Measurements from ENCODE around the gene KLHL4.

Gene KLHL4

GRCh38 chrX:87489071-87489470, 28.5 kb upstream of the KLHL4 start:
- Histone ChIP-seq H3K4me3 (ENCODE audit: insufficient read depth in 1 of 2, low read depth in 1 of 2, low read length in 2 of 2) (no peak overlapping the region), H3K27me3 (ENCODE audit: control insufficient read depth in 1 of 2, insufficient read depth in 1 of 2, low read length in 2 of 2) (no peaks in the 10 kb centered on the region), H2AK5ac (ENCODE audit: low read length, severe bottlenecking) (no peak overlapping the region), H2BK5ac (ENCODE audit: low read depth, low read length, poor library complexity, severe bottlenecking) (no peak overlapping the region), H2BK15ac (ENCODE audit: low read depth, poor library complexity, severe bottlenecking) (no peak overlapping the region), H2AFZ (ENCODE audit: low read depth, low read length) (no peak overlapping the region), H3K4ac (ENCODE audit: low read depth in 1 of 2, low read length in 2 of 2) (no peak overlapping the region), H4K91ac (ENCODE audit: low read length) (no peak overlapping the region), H3K9me3 (ENCODE audit: control insufficient read depth, low read length) (no peaks in the 10 kb centered on the region), H3K4me2 (ENCODE audit: low read length, poor library complexity, severe bottlenecking) (no peak overlapping the region), H3K23ac (ENCODE audit: low read length in 2 of 2) (no peak overlapping the region), H3K79me1 (replicated peaks; ENCODE audit: low read length, poor library complexity, severe bottlenecking) (no peaks in the 10 kb centered on the region), H3K27ac (ENCODE audit: low read length, poor library complexity, severe bottlenecking) (no peak overlapping the region), H4K8ac (ENCODE audit: low read length) (no peak overlapping the region), H2BK120ac (ENCODE audit: low read depth, low read length) (no peak overlapping the region), H3K9ac (ENCODE audit: low read length) (no peak overlapping the region), H3K14ac (ENCODE audit: low read length in 2 of 2) (no peak overlapping the region), H3K18ac (ENCODE audit: low read depth in 1 of 2, low read length in 2 of 2) (no peak overlapping the region), H2BK12ac (ENCODE audit: low read length in 2 of 2) (no peak overlapping the region), H3K4me1 (ENCODE audit: control insufficient read depth, insufficient read depth, low read depth, low read length) (no peaks in the 10 kb centered on the region), H3K36me3 (ENCODE audit: control insufficient read depth in 1 of 2, insufficient read depth in 2 of 2, low read depth in 1 of 2, low read length in 2 of 2) (no peaks in the 10 kb centered on the region)
- DNase-seq: no peak
- WGBS: no CpG with 5 or more reads among the region's 2 CpGs

- Histone ChIP-seq H2BK120ac (ENCODE audit: low read depth, low read length) (no peak overlapping the region), H3K4ac (ENCODE audit: low read depth in 1 of 2, low read length in 2 of 2) (no peak overlapping the region), H3K23ac (ENCODE audit: low read length in 2 of 2) (no peak overlapping the region), H2BK12ac (ENCODE audit: low read length in 2 of 2) (no peak overlapping the region), H4K8ac (ENCODE audit: low read length) (no peak overlapping the region), H3K4me3 (ENCODE audit: insufficient read depth in 1 of 2, low read depth in 1 of 2, low read length in 2 of 2) (no peak overlapping the region), H3K9ac (ENCODE audit: low read length) (no peak overlapping the region), H4K91ac (ENCODE audit: low read length) (no peak overlapping the region), H3K14ac (ENCODE audit: low read length in 2 of 2) (no peak overlapping the region), H2AFZ (ENCODE audit: low read depth, low read length) (no peak overlapping the region), H3K36me3 (ENCODE audit: control insufficient read depth in 1 of 2, insufficient read depth in 2 of 2, low read depth in 1 of 2, low read length in 2 of 2) (no peaks in the 10 kb centered on the region), H2BK5ac (ENCODE audit: low read depth, low read length, poor library complexity, severe bottlenecking) (no peak overlapping the region), H3K4me1 (ENCODE audit: control insufficient read depth, insufficient read depth, low read depth, low read length) (no peaks in the 10 kb centered on the region), H3K18ac (ENCODE audit: low read depth in 1 of 2, low read length in 2 of 2) (no peak overlapping the region), H3K9me3 (ENCODE audit: control insufficient read depth, low read length) (no peaks in the 10 kb centered on the region), H2AK5ac (ENCODE audit: low read length, severe bottlenecking) (no peak overlapping the region), H3K79me1 (replicated peaks; ENCODE audit: low read length, poor library complexity, severe bottlenecking) (no peaks in the 10 kb centered on the region), H3K4me2 (ENCODE audit: low read length, poor library complexity, severe bottlenecking) (no peak overlapping the region), H3K27me3 (ENCODE audit: control insufficient read depth in 1 of 2, insufficient read depth in 1 of 2, low read length in 2 of 2) (peaks cover 0 to 3% of the 10 kb centered on the region in 2 experiments), H2BK15ac (ENCODE audit: low read depth, poor library complexity, severe bottlenecking) (no peak overlapping the region), H3K27ac (ENCODE audit: low read length, poor library complexity, severe bottlenecking) (no peak overlapping the region)
- no peak for DNase-seq
- 85% methylated on average over 1 of the region's 1 CpG for WGBS
Measured at GRCh38 chrX:87515836-87516235, 1.8 kb upstream of the KLHL4 start.

GRCh38 chrX:87516717-87517121, 883 bp upstream of the KLHL4 start:
- no peak overlapping the region for H3K18ac ChIP-seq (ENCODE audit: low read depth in 1 of 2, low read length in 2 of 2)
- H4K8ac ChIP-seq (ENCODE audit: low read length): no peak overlapping the region
- H3K79me1 ChIP-seq (replicated peaks; ENCODE audit: low read length, poor library complexity, severe bottlenecking): no peaks in the 10 kb centered on the region
- no peak overlapping the region for H3K14ac ChIP-seq (ENCODE audit: low read length in 2 of 2)
- no peak overlapping the region for H2AFZ ChIP-seq (ENCODE audit: low read depth, low read length)
- H2BK12ac ChIP-seq (ENCODE audit: low read length in 2 of 2): no peak overlapping the region
- no peak overlapping the region for H3K23ac ChIP-seq (ENCODE audit: low read length in 2 of 2)
- no peaks in the 10 kb centered on the region for H3K4me1 ChIP-seq (ENCODE audit: control insufficient read depth, insufficient read depth, low read depth, low read length)
- H3K27me3 ChIP-seq (ENCODE audit: control insufficient read depth in 1 of 2, insufficient read depth in 1 of 2, low read length in 2 of 2): peaks cover 0 to 3% of the 10 kb centered on the region in 2 experiments
- peak; percentile 15 for DNase-seq
- no peak overlapping the region for H2BK5ac ChIP-seq (ENCODE audit: low read depth, low read length, poor library complexity, severe bottlenecking)
- no peak overlapping the region for H4K91ac ChIP-seq (ENCODE audit: low read length)
- no peak overlapping the region for H3K9ac ChIP-seq (ENCODE audit: low read length)
- H2BK15ac ChIP-seq (ENCODE audit: low read depth, poor library complexity, severe bottlenecking): no peak overlapping the region
- H2AK5ac ChIP-seq (ENCODE audit: low read length, severe bottlenecking): no peak overlapping the region
- peak overlapping the region; percentile 43 for H3K4me2 ChIP-seq (ENCODE audit: low read length, poor library complexity, severe bottlenecking)
- H3K27ac ChIP-seq (ENCODE audit: low read length, poor library complexity, severe bottlenecking): peak overlapping the region; percentile 91
- H2BK120ac ChIP-seq (ENCODE audit: low read depth, low read length): no peak overlapping the region
- H3K36me3 ChIP-seq (ENCODE audit: control insufficient read depth in 1 of 2, insufficient read depth in 2 of 2, low read depth in 1 of 2, low read length in 2 of 2): no peaks in the 10 kb centered on the region
- H3K4me3 ChIP-seq (ENCODE audit: insufficient read depth in 1 of 2, low read depth in 1 of 2, low read length in 2 of 2): no peak overlapping the region
- H3K9me3 ChIP-seq (ENCODE audit: control insufficient read depth, low read length): no peaks in the 10 kb centered on the region
- no peak overlapping the region for H3K4ac ChIP-seq (ENCODE audit: low read depth in 1 of 2, low read length in 2 of 2)

- H3K36me3 ChIP-seq (ENCODE audit: control insufficient read depth in 1 of 2, insufficient read depth in 2 of 2, low read depth in 1 of 2, low read length in 2 of 2): no peaks in the 10 kb centered on the region
- H3K4me1 ChIP-seq (ENCODE audit: control insufficient read depth, insufficient read depth, low read depth, low read length): no peaks in the 10 kb centered on the region
- H4K91ac ChIP-seq (ENCODE audit: low read length): no peak overlapping the region
- WGBS: no CpG with 5 or more reads among the region's 6 CpGs
- H3K18ac ChIP-seq (ENCODE audit: low read depth in 1 of 2, low read length in 2 of 2): no peak overlapping the region
- no peak overlapping the region for H2BK12ac ChIP-seq (ENCODE audit: low read length in 2 of 2)
- H2AFZ ChIP-seq (ENCODE audit: low read depth, low read length): no peak overlapping the region
- no peaks in the 10 kb centered on the region for H3K79me1 ChIP-seq (replicated peaks; ENCODE audit: low read length, poor library complexity, severe bottlenecking)
- no peak overlapping the region for H2BK120ac ChIP-seq (ENCODE audit: low read depth, low read length)
- H2BK5ac ChIP-seq (ENCODE audit: low read depth, low read length, poor library complexity, severe bottlenecking): no peak overlapping the region
- no peaks in the 10 kb centered on the region for H3K27me3 ChIP-seq (ENCODE audit: control insufficient read depth in 1 of 2, insufficient read depth in 1 of 2, low read length in 2 of 2)
- peak overlapping the region in 1 of 2 experiments; percentile 51 for H3K4me3 ChIP-seq (ENCODE audit: insufficient read depth in 1 of 2, low read depth in 1 of 2, low read length in 2 of 2)
- no peak overlapping the region for H4K8ac ChIP-seq (ENCODE audit: low read length)
- H3K9me3 ChIP-seq (ENCODE audit: control insufficient read depth, low read length): no peaks in the 10 kb centered on the region
- H3K9ac ChIP-seq (ENCODE audit: low read length): peak overlapping the region; percentile 28
- no peak overlapping the region for H3K14ac ChIP-seq (ENCODE audit: low read length in 2 of 2)
- H3K4me2 ChIP-seq (ENCODE audit: low read length, poor library complexity, severe bottlenecking): no peak overlapping the region
- no peak overlapping the region for H3K27ac ChIP-seq (ENCODE audit: low read length, poor library complexity, severe bottlenecking)
- no peak overlapping the region for H3K23ac ChIP-seq (ENCODE audit: low read length in 2 of 2)
- H2AK5ac ChIP-seq (ENCODE audit: low read length, severe bottlenecking): no peak overlapping the region
- DNase-seq: peak; percentile 42
- no peak overlapping the region for H2BK15ac ChIP-seq (ENCODE audit: low read depth, poor library complexity, severe bottlenecking)
- H3K4ac ChIP-seq (ENCODE audit: low read depth in 1 of 2, low read length in 2 of 2): no peak overlapping the region
Measured at GRCh38 chrX:87518504-87518903, 902 bp downstream of the KLHL4 start.
